GM18526 (cell line): ENCODE data around the gene KDM3B.

ENCODE experiments used
- POLR2A ChIP-seq: IDR thresholded peaks from 3 replicates; pipeline ENCODE4 v1.6.1; 2011; ENCODE audit not compliant: insufficient read length; ENCODE audit errors: extremely low read depth

KDM3B gene

GRCh38 chr5:138455232-138455930 is 102.9 kb downstream of the KDM3B start:
- no peak for TF ChIP-seq POLR2A

- TF ChIP-seq POLR2A = no peak
These were observed 105.2 kb downstream of the KDM3B start for GRCh38 chr5:138457531-138458275.

GRCh38 chr5:138458384-138458783 is 105.9 kb downstream of the KDM3B start:
- TF ChIP-seq POLR2A = no peak

GRCh38 chr5:138458856-138459255 is 106.4 kb downstream of the KDM3B start:
- no peak for TF ChIP-seq POLR2A

GRCh38 chr5:138459311-138459933 is 106.9 kb downstream of the KDM3B start:
- no peak for TF ChIP-seq POLR2A

GRCh38 chr5:138460032-138460693 is 107.7 kb downstream of the KDM3B start:
- TF ChIP-seq POLR2A = no peak

- no peak for TF ChIP-seq POLR2A
These were observed 109.0 kb downstream of the KDM3B start for GRCh38 chr5:138461343-138462125.

- TF ChIP-seq POLR2A = no peak
These were observed 111.0 kb downstream of the KDM3B start for GRCh38 chr5:138463419-138464007.

- TF ChIP-seq POLR2A = peak; percentile 49
These were observed 111.5 kb downstream of the KDM3B start for GRCh38 chr5:138464008-138464387.

- TF ChIP-seq POLR2A = peak; percentile 78
These were observed 112.1 kb downstream of the KDM3B start for GRCh38 chr5:138464388-138465260.

- TF ChIP-seq POLR2A = peak; percentile 80
These were observed 113.0 kb downstream of the KDM3B start, which contains the start of gene EGR1 for GRCh38 chr5:138465261-138466124. EGR1 (plus strand) TSS chr5:138465479; CDS start chr5:138465762, 283 bp downstream.

- TF ChIP-seq POLR2A = no peak
These were observed 113.8 kb downstream of the KDM3B start for GRCh38 chr5:138466125-138466899.
